T-helper 17 cell (primary cell): Measurements from ENCODE around the gene C20orf96. TPM values are rescaled to one million over a fixed set of nuclear protein-coding genes. Genes with fewer than 3 reads are reported as not detected.
"Not testable (repeated sequence)": the region's sequence is repeated elsewhere in the genome, so short reads cannot be mapped to it uniquely, and the experiment has no call there.

Source experiments
- ATAC-seq: fragments of 150-1000 bp; cut with Tn5 transposase; 2 replicates; pipeline ENCODE4 v1.10.0; 2021; ENCODE audit warnings: mild to moderate bottlenecking, moderate library complexity
- DNase-seq, 3 donors: peaks; one replicate each; pipeline versions ENCODE4 v3.0.0 to v3.0.0-alpha.2; 2020 to 2021
- H3K9me3 ChIP-seq: one replicate; pipeline ENCODE4 v1.7.0; 2013; ENCODE audit warnings: low read length, mild to moderate bottlenecking; ENCODE audit not compliant: control insufficient read depth, poor library complexity, severe bottlenecking
- H3K27ac Mint-ChIP-seq: one replicate; pipeline ENCODE4 v1.8.0; 2022; ENCODE audit warnings: mild to moderate bottlenecking, moderate library complexity, mixed read lengths
- H3K27me3 Mint-ChIP-seq: one replicate; pipeline ENCODE4 v1.8.0; 2022; ENCODE audit warnings: mixed read lengths
- H3K36me3 Mint-ChIP-seq: one replicate; pipeline ENCODE4 v1.8.0; 2022; ENCODE audit warnings: low read depth, mixed read lengths
- H3K4me1 Mint-ChIP-seq: one replicate; pipeline ENCODE4 v1.8.0; 2022; ENCODE audit warnings: mild to moderate bottlenecking, mixed read lengths
- H3K4me3 Mint-ChIP-seq: one replicate; pipeline ENCODE4 v1.8.0; 2022; ENCODE audit warnings: mild to moderate bottlenecking, moderate library complexity, mixed read lengths
- total RNA-seq, 4 donors: library from RNA in 2 of 4; stranded (reverse) in 2 of 4; gene quantifications; one replicate each; pipeline ENCODE4 v1.2.3 and lab custom pipeline; 2022 to 2026

C20orf96 gene
- total RNA-seq, 2 donors from 2014 or later, result 2.4 to 2.7 TPM

GRCh38 chr20:225879-226278, 64.7 kb downstream of the C20orf96 start:
- not testable (repeated sequence) for H3K4me1 Mint-ChIP-seq, H3K9me3 ChIP-seq, DNase-seq, H3K4me3 Mint-ChIP-seq, H3K27ac Mint-ChIP-seq, H3K36me3 Mint-ChIP-seq, ATAC-seq
- H3K27me3 Mint-ChIP-seq, result peaks cover 41% of the 10 kb centered on the region

GRCh38 chr20:221258-221830, 69.2 kb downstream of the C20orf96 start:
- peaks cover 62% of the 10 kb centered on the region for H3K27me3 Mint-ChIP-seq
- DNase-seq (no peak), ATAC-seq (no peak)
- peaks cover 2% of the 10 kb centered on the region for H3K4me1 Mint-ChIP-seq
- no peak overlapping the region for H3K4me3 Mint-ChIP-seq
- no peaks in the 10 kb centered on the region for H3K9me3 ChIP-seq
- peaks cover 2% of the 10 kb centered on the region for H3K36me3 Mint-ChIP-seq
- H3K27ac Mint-ChIP-seq, result no peak overlapping the region

Other genes with a start within 250 kb of the C20orf96 start
- not detected for gene DEFB125, start 203.1 kb downstream of the C20orf96 start, total RNA-seq
- not detected for gene DEFB126, start 148.2 kb downstream of the C20orf96 start, total RNA-seq
- gene DEFB127, start 133.3 kb downstream of the C20orf96 start, total RNA-seq, result not detected
- not detected for gene DEFB128, start 101.0 kb downstream of the C20orf96 start, total RNA-seq
- not detected for gene DEFB129, start 63.5 kb downstream of the C20orf96 start, total RNA-seq
- not detected for gene DEFB132, start 33.0 kb downstream of the C20orf96 start, total RNA-seq
- 10 to 100 TPM; 15.6 to 18.9 TPM for gene ZCCHC3, start 6.8 kb upstream of the C20orf96 start, total RNA-seq
- 1 to 10 TPM; 5.2 to 8.3 TPM for gene SOX12, start 34.8 kb upstream of the C20orf96 start, total RNA-seq
- under 1 TPM; 0.62 to 0.89 TPM for gene NRSN2, start 56.4 kb upstream of the C20orf96 start, total RNA-seq
- 1 to 10 TPM; 1.8 to 3.3 TPM for gene TRIB3, start 90.0 kb upstream of the C20orf96 start, total RNA-seq
- gene RBCK1, start 117.5 kb upstream of the C20orf96 start, total RNA-seq, result 10 to 100 TPM; 62.1 to 72.7 TPM
- gene TBC1D20, start 171.8 kb upstream of the C20orf96 start, total RNA-seq, result 10 to 100 TPM; 20.6 to 29.4 TPM